ENCODE data around the gene PPIL4. TPM values are rescaled to one million over a fixed set of nuclear protein-coding genes. Genes with fewer than 3 reads are reported as not detected.

PPIL4 gene
- total and polyA plus RNA-seq, 2 experiments from 2014 or later: 35.1 to 47.3 TPM

DNA sequence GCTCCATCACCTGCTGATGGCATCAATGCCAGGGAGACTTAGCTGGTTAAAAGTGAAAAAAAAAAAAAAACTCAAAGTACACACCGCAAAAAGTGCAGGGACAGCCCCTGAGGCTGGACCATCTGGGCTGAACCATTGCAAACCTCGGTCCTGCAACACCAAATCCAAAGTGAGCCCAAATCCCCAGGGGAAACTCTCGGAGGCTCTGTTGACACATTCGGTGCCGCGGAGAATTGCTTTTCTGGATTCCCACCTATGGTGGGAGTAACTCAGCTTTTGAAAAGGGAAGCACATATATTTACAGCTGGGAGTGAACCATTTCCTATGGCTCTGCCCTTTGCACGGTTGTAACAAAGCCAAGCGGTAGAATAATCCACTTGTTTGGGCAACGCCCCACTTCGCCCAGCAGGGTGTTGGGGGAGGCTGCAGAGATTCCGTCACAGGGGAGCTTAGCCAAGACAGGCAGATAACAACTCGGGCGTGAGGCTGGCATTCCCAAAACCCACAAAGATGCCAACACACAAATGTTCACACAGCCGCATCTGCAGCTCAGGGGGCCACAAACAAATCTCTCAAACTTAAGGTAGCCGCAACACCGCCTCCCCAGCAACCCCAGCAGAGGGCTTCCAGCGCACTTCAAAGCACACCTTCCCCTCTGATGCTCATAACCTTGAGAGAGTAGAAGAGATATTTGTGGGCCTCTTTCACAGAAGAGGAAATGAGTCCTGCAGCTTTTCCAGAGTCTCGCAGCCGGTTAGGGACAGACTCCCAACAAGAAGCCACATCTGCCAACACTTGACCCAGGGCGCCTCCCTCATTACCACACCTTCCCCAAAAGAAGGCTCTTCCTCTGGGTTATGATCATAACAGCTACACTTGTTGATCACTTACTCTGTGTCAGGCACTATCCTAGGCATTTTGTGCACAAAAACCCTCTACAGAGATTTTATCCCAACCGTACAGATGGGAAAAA, 72.5 kb downstream of the PPIL4 start:
- no peaks in the 10 kb centered on the region for H3K36me3 Mint-ChIP-seq (ENCODE audit: low read depth)
- Histone ChIP-seq H3K27me3 (ENCODE audit: insufficient read depth) (no peaks in the 10 kb centered on the region), H3K4me1 (ENCODE audit: insufficient read depth) (0 out of 2 replicates have a peak, but pooled peaks cover 6% of the 10 kb centered on the region), H4K20me1 (replicated peaks; ENCODE audit: insufficient read depth) (no peaks in the 10 kb centered on the region), H3F3A (replicated peaks; ENCODE audit: low read depth) (no peaks in the 10 kb centered on the region), H3K9me2 (ENCODE audit: insufficient read depth) (no peaks in the 10 kb centered on the region), H3K27ac (ENCODE audit: low read depth) (no peak overlapping the region), H3K4me3 (no peak overlapping the region), H3K79me2 (replicated peaks; ENCODE audit: insufficient read depth) (no peaks in the 10 kb centered on the region), H3K36me3 (ENCODE audit: insufficient read depth) (no peaks in the 10 kb centered on the region), H2AFZ (peak overlapping the region; percentile 69; the same call in 1 of the 2 replicates), H3K4me2 (no peak overlapping the region)
- no peak for TF ChIP-seq EZH2 (IDR thresholded peaks at IDR 0.05; ENCODE audit: low read depth, unreplicated experiment)
- H3K27me3 Mint-ChIP-seq (ENCODE audit: insufficient read depth, low read depth, poor library complexity): peaks cover 7% of the 10 kb centered on the region
- H3K9me3 Mint-ChIP-seq: no peaks in the 10 kb centered on the region
- no peak overlapping the region for H3K4me3 Mint-ChIP-seq
- ATAC-seq: peak; percentile 63
- H3K4me1 Mint-ChIP-seq: peaks cover 8% of the 10 kb centered on the region; the same call in 2 of the 3 replicates
- no peak overlapping the region for H3K27ac Mint-ChIP-seq
- DNase-seq (ENCODE audit: low spot score): no peak

DNA sequence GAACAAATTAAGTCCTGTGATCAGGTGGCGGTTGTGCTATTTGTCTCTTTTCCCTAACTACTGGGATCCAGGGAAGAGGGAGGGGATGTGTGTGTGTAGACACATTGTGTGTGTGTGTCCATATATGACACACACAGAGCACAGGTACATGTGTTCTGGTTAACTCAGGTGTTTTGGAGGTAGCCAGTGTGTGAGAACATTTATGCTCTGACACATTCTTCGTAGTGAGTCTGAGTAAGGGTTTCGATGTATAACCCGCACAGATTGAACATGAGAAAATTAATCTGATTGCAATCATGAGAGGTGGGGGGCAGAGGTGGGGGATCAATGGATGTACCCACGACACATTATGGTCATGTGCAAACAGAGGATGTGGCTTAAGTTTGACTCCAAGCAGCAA, 73.6 kb downstream of the PPIL4 start:
- Histone ChIP-seq H3K36me3 (ENCODE audit: insufficient read depth) (no peaks in the 10 kb centered on the region), H3K9me2 (ENCODE audit: insufficient read depth) (no peaks in the 10 kb centered on the region), H3K4me2 (no peak overlapping the region), H3K27me3 (ENCODE audit: insufficient read depth) (no peaks in the 10 kb centered on the region), H3K27ac (ENCODE audit: low read depth) (no peak overlapping the region), H3F3A (replicated peaks; ENCODE audit: low read depth) (no peaks in the 10 kb centered on the region), H3K4me3 (no peak overlapping the region), H2AFZ (no peak overlapping the region), H4K20me1 (replicated peaks; ENCODE audit: insufficient read depth) (no peaks in the 10 kb centered on the region), H3K4me1 (ENCODE audit: insufficient read depth) (0 out of 2 replicates have a peak, but pooled peaks cover 6% of the 10 kb centered on the region), H3K79me2 (replicated peaks; ENCODE audit: insufficient read depth) (no peaks in the 10 kb centered on the region)
- no peak for ATAC-seq
- Mint-ChIP-seq H3K4me1 (peaks cover 8% of the 10 kb centered on the region; the same call in 2 of the 3 replicates), H3K4me3 (no peak overlapping the region), H3K36me3 (ENCODE audit: low read depth) (no peaks in the 10 kb centered on the region), H3K27me3 (ENCODE audit: insufficient read depth, low read depth, poor library complexity) (peaks cover 13% of the 10 kb centered on the region), H3K27ac (no peak overlapping the region), H3K9me3 (no peaks in the 10 kb centered on the region)
- TF ChIP-seq, protein P1, sequence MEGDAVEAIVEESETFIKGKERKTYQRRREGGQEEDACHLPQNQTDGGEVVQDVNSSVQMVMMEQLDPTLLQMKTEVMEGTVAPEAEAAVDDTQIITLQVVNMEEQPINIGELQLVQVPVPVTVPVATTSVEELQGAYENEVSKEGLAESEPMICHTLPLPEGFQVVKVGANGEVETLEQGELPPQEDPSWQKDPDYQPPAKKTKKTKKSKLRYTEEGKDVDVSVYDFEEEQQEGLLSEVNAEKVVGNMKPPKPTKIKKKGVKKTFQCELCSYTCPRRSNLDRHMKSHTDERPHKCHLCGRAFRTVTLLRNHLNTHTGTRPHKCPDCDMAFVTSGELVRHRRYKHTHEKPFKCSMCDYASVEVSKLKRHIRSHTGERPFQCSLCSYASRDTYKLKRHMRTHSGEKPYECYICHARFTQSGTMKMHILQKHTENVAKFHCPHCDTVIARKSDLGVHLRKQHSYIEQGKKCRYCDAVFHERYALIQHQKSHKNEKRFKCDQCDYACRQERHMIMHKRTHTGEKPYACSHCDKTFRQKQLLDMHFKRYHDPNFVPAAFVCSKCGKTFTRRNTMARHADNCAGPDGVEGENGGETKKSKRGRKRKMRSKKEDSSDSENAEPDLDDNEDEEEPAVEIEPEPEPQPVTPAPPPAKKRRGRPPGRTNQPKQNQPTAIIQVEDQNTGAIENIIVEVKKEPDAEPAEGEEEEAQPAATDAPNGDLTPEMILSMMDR (conservative IDR thresholded peaks at IDR 0.05; ENCODE audit: low read depth in 2 of 2): no peak
- no peak for TF ChIP-seq ZNF114 (CRISPR knock-in tag; IDR thresholded peaks at IDR 0.05)
- no peak for TF ChIP-seq NANOG (IDR thresholded peaks at IDR 0.05; ENCODE audit: borderline replicate concordance)
- TF ChIP-seq, protein P2, sequence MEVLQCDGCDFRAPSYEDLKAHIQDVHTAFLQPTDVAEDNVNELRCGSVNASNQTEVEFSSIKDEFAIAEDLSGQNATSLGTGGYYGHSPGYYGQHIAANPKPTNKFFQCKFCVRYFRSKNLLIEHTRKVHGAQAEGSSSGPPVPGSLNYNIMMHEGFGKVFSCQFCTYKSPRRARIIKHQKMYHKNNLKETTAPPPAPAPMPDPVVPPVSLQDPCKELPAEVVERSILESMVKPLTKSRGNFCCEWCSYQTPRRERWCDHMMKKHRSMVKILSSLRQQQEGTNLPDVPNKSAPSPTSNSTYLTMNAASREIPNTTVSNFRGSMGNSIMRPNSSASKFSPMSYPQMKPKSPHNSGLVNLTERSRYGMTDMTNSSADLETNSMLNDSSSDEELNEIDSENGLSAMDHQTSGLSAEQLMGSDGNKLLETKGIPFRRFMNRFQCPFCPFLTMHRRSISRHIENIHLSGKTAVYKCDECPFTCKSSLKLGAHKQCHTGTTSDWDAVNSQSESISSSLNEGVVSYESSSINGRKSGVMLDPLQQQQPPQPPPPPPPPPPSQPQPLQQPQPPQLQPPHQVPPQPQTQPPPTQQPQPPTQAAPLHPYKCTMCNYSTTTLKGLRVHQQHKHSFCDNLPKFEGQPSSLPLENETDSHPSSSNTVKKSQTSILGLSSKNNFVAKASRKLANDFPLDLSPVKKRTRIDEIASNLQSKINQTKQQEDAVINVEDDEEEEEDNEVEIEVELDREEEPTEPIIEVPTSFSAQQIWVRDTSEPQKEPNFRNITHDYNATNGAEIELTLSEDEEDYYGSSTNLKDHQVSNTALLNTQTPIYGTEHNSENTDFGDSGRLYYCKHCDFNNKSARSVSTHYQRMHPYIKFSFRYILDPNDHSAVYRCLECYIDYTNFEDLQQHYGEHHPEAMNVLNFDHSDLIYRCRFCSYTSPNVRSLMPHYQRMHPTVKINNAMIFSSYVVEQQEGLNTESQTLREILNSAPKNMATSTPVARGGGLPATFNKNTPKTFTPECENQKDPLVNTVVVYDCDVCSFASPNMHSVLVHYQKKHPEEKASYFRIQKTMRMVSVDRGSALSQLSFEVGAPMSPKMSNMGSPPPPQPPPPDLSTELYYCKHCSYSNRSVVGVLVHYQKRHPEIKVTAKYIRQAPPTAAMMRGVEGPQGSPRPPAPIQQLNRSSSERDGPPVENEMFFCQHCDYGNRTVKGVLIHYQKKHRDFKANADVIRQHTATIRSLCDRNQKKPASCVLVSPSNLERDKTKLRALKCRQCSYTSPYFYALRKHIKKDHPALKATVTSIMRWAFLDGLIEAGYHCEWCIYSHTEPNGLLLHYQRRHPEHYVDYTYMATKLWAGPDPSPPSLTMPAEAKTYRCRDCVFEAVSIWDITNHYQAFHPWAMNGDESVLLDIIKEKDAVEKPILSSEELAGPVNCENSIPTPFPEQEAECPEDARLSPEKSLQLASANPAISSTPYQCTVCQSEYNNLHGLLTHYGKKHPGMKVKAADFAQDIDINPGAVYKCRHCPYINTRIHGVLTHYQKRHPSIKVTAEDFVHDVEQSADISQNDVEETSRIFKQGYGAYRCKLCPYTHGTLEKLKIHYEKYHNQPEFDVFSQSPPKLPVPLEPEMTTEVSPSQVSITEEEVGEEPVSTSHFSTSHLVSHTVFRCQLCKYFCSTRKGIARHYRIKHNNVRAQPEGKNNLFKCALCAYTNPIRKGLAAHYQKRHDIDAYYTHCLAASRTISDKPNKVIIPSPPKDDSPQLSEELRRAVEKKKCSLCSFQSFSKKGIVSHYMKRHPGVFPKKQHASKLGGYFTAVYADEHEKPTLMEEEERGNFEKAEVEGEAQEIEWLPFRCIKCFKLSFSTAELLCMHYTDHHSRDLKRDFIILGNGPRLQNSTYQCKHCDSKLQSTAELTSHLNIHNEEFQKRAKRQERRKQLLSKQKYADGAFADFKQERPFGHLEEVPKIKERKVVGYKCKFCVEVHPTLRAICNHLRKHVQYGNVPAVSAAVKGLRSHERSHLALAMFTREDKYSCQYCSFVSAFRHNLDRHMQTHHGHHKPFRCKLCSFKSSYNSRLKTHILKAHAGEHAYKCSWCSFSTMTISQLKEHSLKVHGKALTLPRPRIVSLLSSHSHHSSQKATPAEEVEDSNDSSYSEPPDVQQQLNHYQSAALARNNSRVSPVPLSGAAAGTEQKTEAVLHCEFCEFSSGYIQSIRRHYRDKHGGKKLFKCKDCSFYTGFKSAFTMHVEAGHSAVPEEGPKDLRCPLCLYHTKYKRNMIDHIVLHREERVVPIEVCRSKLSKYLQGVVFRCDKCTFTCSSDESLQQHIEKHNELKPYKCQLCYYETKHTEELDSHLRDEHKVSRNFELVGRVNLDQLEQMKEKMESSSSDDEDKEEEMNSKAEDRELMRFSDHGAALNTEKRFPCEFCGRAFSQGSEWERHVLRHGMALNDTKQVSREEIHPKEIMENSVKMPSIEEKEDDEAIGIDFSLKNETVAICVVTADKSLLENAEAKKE (CRISPR knock-in tag; IDR thresholded peaks at IDR 0.05): no peak
- no peak for TF ChIP-seq ZNF331 (CRISPR knock-in tag; IDR thresholded peaks at IDR 0.05; ENCODE audit: low read depth)
- no peak for TF ChIP-seq EZH2phosphoT487 (IDR thresholded peaks at IDR 0.05; ENCODE audit: unreplicated experiment)
- TF ChIP-seq, protein P3, sequence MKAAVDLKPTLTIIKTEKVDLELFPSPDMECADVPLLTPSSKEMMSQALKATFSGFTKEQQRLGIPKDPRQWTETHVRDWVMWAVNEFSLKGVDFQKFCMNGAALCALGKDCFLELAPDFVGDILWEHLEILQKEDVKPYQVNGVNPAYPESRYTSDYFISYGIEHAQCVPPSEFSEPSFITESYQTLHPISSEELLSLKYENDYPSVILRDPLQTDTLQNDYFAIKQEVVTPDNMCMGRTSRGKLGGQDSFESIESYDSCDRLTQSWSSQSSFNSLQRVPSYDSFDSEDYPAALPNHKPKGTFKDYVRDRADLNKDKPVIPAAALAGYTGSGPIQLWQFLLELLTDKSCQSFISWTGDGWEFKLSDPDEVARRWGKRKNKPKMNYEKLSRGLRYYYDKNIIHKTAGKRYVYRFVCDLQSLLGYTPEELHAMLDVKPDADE (IDR thresholded peaks at IDR 0.05): no peak
- no peak for TF ChIP-seq STAT1 (IDR thresholded peaks at IDR 0.05; ENCODE audit: unreplicated experiment)
- no peak for TF ChIP-seq CREB1 (CRISPR knock-in tag; IDR thresholded peaks at IDR 0.05; ENCODE audit: low read depth)
- DNase-seq (ENCODE audit: low spot score): no peak

All from GM23338 (cell line).